HEK293 (cell line): ENCODE data around the gene MSRB2.

ENCODE experiments used
- CTCF ChIP-seq: fragments of 450-650 bp; formaldehyde crosslinking; IDR thresholded peaks from 2 replicates; pipeline ENCODE4 v1.5.1; 2016; ENCODE audit warnings: missing biosample characterization, missing genetic modification characterization
- PRDM1 ChIP-seq: fragments of 450-650 bp; formaldehyde crosslinking; IDR thresholded peaks from 2 replicates; pipeline ENCODE4; 2016; ENCODE audit warnings: missing biosample characterization, missing genetic modification characterization
- PRDM6 ChIP-seq: fragments of 450-650 bp; formaldehyde crosslinking; IDR thresholded peaks from 2 replicates; pipeline ENCODE4 v1.5.1; 2017; ENCODE audit warnings: missing biosample characterization, missing genetic modification characterization
- ZBTB21 ChIP-seq: fragments of 450-650 bp; formaldehyde crosslinking; IDR thresholded peaks from 2 replicates; pipeline ENCODE4 v1.5.1; 2017; ENCODE audit warnings: missing biosample characterization, missing genetic modification characterization
- ZNF513 ChIP-seq: fragments of 450-650 bp; IDR thresholded peaks from 2 replicates; pipeline ENCODE4 v1.5.1; 2018; ENCODE audit warnings: missing biosample characterization, missing genetic modification characterization
- ZNF549 ChIP-seq: fragments of 450-650 bp; IDR thresholded peaks from 2 replicates; pipeline ENCODE4 v1.5.1; 2018; ENCODE audit warnings: missing biosample characterization, missing genetic modification characterization, mild to moderate bottlenecking, inconsistent platforms, moderate library complexity
- ZNF830 ChIP-seq: fragments of 450-650 bp; IDR thresholded peaks from 2 replicates; pipeline ENCODE4 v1.5.0; 2018; ENCODE audit warnings: missing biosample characterization, missing genetic modification characterization, low read depth, mild to moderate bottlenecking, moderate library complexity

- TF ChIP-seq CTCF (tag by site-specific recombination): no peak
- TF ChIP-seq ZNF549: no peak
- no peak for TF ChIP-seq PRDM6 (tag by site-specific recombination)
- TF ChIP-seq ZNF830: no peak
- TF ChIP-seq ZBTB21: no peak
- no peak for TF ChIP-seq PRDM1 (tag by site-specific recombination)
- no peak for TF ChIP-seq ZNF513
Observed at GRCh38 chr10:23110722-23111516, 15.5 kb downstream of the MSRB2 start.
